Ovary (tissue), 9 donors: Measurements from ENCODE around the gene CA6. TPM values are rescaled to one million over a fixed set of nuclear protein-coding genes. Genes with fewer than 3 reads are reported as not detected.

Experiments
- polyA plus RNA-seq, 2 donors: library from polyadenylated mRNA; stranded (reverse); fragments of 200-250 nt in 1 of 2; fragments of 350-450 nt in 1 of 2; fragmentation: Illumina TruSeq in 1 of 2; extraction: RNeasy Lipid Tissue Mini Kit (QIAGEN cat#74804) in 1 of 2; gene quantifications; one replicate each; pipeline ENCODE4 v1.2.3, GENCODE V29; 2013 to 2014
- small RNA-seq: library from RNA; depleted of rRNA; stranded (forward); fragments of <200 nt; gene quantifications from one replicate; pipeline ENCODE3, GENCODE V24; 2016
- total RNA-seq, 7 donors: library from RNA; depleted of rRNA in 2 of 7; stranded (reverse); fragments of >200 nt in 2 of 7; fragmentation: NEBNext Ultra II Directional in 3 of 7; extraction: Animal tissue kit (Norgen Biotek cat#: 25700) in 3 of 7; gene quantifications; one replicate each; pipeline versions ENCODE4 v1.1.0 to v1.2.4, GENCODE V29; 2016 to 2023
- donor health status: DM: no; HTN: no; CAD: no; lungs with moderate emphysema.
- donor health status: DM: no; HTN: no; CAD: no.
- donor health status: Bipolar disorder and iron deficiency.
- donor health status: DM: yes; HTN: yes; CAD: no.
- donor health status: DM: no; HTN: no; CAD: no.
- donor health status: DM: yes; HTN: yes; CAD: no.

Gene CA6
- total and polyA plus RNA-seq, 9 donors = not detected

Small RNAs within 50 kb of the gene (small RNA-seq; reads per million reads assigned to genes)
- gene AL139415.2 (not detected), gene RN7SL451P (not detected)

Other genes with a start within 250 kb of the CA6 start
- 100 to 1,000 TPM in 5 of 7 donors, 10 to 100 TPM in 2; 62.8 to 119 (median 115) TPM for gene RERE, start 128.2 kb upstream of the CA6 start, total RNA-seq
- 10 to 100 TPM; 36.7 to 69.3 TPM for gene RERE, start 128.2 kb upstream of the CA6 start, polyA plus RNA-seq
- gene ENO1, start 67.2 kb upstream of the CA6 start, total RNA-seq = 100 to 1,000 TPM; 158 to 569 (median 404) TPM
- 100 to 1,000 TPM; 215 to 481 TPM for gene ENO1, start 67.2 kb upstream of the CA6 start, polyA plus RNA-seq
- gene SLC2A7, start 80.6 kb downstream of the CA6 start, total RNA-seq = not detected
- not detected for gene SLC2A7, start 80.6 kb downstream of the CA6 start, polyA plus RNA-seq
- gene SLC2A5, start 123.8 kb downstream of the CA6 start, total RNA-seq = 10 to 100 TPM in 1 of 7 donors, 1 to 10 TPM in 6; 3.4 to 19.4 (median 5.6) TPM
- gene SLC2A5, start 123.8 kb downstream of the CA6 start, polyA plus RNA-seq = 1 to 10 TPM in 1 of 2 donors, under 1 TPM in 1; 0.64 to 6.7 TPM
- 10 to 100 TPM in 4 of 7 donors, 1 to 10 TPM in 3; 4.8 to 17.8 (median 12.2) TPM for gene GPR157, start 183.2 kb downstream of the CA6 start, total RNA-seq
- 1 to 10 TPM; 3.1 to 3.6 TPM for gene GPR157, start 183.2 kb downstream of the CA6 start, polyA plus RNA-seq